ENCODE data around the gene MIOX. TPM values are rescaled to one million over a fixed set of nuclear protein-coding genes. Genes with fewer than 3 reads are reported as not detected.
"Not testable (repeated sequence)": the region's sequence is repeated elsewhere in the genome, so short reads cannot be mapped to it uniquely, and the experiment has no call there.

MIOX gene
- total RNA-seq, 6 donors from 2014 or later: not detected

DNA sequence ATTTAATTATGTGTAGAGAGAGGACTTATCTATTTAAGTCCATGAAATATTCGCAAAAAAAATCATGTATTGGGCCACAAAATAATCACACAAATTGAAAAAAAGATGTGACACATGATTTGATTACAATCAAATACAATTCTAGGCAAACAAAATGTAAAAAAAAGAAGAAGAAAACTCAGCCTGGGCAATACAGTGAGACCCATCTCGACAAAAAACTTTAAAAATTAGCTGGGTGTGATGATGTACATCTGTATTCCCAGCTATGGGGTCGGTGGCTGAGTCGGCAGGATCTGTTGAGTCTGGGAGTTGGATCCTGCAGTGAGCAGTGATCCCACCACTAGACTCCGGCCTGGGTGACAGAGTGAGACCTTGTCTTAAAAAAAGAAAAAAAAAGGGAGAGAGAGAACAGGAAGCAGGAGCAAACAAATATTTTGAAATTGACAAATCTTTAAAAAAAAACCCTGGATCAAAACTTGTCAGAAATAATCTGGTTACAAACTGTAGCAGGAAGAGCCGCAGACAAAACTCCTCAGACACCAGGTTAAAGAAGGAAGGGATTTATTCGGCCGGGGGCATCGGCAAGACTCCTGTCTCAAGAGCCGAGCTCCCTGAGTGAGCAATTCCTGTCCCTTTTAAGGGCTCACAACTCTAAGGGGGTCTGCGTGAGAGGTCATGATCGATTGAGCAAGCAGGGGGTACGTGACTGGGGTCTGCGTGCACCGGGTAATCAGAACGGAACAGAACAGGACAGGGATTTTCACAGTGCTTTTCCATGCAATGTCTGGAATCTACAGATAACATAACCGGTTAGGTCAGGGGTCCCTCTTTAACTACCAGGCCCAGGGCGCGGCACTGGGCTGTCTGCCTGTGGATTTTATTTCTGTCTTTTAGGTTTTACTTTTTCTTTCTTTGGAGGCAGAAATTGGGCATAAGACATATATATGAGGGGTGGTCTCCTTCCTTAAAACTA is 46.5 kb downstream of the MIOX start:
- H3K36me3 ChIP-seq: no peaks in the 10 kb centered on the region
- H3K4me1 ChIP-seq: peaks cover 37 to 76% (median 44%) of the 10 kb centered on the region in 4 donors
- H3K9me3 ChIP-seq: no peaks in the 10 kb centered on the region
- TF ChIP-seq, protein P1, sequence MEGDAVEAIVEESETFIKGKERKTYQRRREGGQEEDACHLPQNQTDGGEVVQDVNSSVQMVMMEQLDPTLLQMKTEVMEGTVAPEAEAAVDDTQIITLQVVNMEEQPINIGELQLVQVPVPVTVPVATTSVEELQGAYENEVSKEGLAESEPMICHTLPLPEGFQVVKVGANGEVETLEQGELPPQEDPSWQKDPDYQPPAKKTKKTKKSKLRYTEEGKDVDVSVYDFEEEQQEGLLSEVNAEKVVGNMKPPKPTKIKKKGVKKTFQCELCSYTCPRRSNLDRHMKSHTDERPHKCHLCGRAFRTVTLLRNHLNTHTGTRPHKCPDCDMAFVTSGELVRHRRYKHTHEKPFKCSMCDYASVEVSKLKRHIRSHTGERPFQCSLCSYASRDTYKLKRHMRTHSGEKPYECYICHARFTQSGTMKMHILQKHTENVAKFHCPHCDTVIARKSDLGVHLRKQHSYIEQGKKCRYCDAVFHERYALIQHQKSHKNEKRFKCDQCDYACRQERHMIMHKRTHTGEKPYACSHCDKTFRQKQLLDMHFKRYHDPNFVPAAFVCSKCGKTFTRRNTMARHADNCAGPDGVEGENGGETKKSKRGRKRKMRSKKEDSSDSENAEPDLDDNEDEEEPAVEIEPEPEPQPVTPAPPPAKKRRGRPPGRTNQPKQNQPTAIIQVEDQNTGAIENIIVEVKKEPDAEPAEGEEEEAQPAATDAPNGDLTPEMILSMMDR (IDR thresholded peaks at IDR 0.05): no peak
- no peak for TF ChIP-seq POLR2AphosphoS5 (IDR thresholded peaks at IDR 0.05)
- TF ChIP-seq POLR2A (IDR thresholded peaks at IDR 0.05): no peak
- no peak for TF ChIP-seq EP300 (IDR thresholded peaks at IDR 0.05)
- peak overlapping the region in 1 of 4 donors; percentile 93 for H3K4me3 ChIP-seq
- H3K27me3 ChIP-seq: no peaks in the 10 kb centered on the region
- 53 to 67% methylated on average over 19 of the region's 19 CpGs for WGBS, 2 donors
- DNase-seq (no peak), ATAC-seq (ENCODE audit: low FRiP score in 2 of 2) (no peak)
- H3K27ac ChIP-seq: peak overlapping the region; percentile 97 to 100 (median 98)

DNA sequence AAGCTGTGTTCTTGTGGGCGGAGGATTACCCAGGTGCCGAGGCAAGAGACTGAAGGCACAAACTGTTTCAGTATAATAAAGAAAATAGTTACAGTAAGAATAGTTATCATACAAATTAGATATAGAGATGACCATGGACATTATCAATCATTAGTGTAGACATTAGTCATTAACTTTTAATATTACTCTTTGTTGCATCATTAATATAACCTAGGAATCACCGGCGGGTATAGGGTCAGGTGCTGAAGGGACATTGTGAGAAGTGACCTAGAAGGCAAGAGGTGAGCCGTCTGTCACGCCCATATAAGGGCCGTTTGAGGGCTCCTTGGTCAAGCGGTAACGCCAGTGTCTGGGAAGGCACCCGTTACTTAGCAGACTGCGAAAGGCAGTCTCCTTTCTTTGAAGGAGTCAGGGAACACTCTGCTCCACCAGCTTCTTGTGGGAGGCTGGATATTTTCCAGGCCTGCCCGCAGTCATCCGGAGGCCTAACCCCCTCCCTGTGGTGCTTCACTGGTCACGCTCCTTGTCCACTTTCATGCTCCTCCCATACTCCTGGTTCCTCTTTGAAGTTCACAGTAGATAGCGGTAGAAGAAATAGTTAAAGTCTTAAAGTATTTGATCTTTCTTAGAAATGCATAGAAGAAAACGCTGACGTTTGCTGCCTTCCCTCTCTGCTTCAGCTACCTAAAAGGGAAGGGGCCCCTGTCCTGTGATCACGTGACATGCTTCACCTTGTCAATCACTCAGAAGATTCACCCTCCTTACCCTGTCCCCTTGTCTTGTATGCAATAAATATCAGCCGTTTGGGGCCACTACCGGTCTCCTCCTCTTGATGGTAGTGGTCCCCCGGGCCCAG is 47.4 kb downstream of the MIOX start:
- ATAC-seq (ENCODE audit: low FRiP score in 2 of 2); H3K4me3 ChIP-seq; H3K36me3 ChIP-seq; H3K27me3 ChIP-seq; H3K9me3 ChIP-seq: not testable (repeated sequence)
- 47 to 51% methylated on average over 21 of the region's 21 CpGs for WGBS, 2 donors
- Histone ChIP-seq H3K27ac (peak overlapping the region; percentile 97 to 100 (median 98)), H3K4me1 (peaks cover 38 to 76% (median 47%) of the 10 kb centered on the region in 4 donors)
- TF ChIP-seq POLR2A (IDR thresholded peaks at IDR 0.05) (peak in 2 of 4 donors; percentile 46 to 82), POLR2AphosphoS5 (IDR thresholded peaks at IDR 0.05) (peak; percentile 62 to 68)
- peak in 1 of 2 donors; percentile 88 for DNase-seq

DNA sequence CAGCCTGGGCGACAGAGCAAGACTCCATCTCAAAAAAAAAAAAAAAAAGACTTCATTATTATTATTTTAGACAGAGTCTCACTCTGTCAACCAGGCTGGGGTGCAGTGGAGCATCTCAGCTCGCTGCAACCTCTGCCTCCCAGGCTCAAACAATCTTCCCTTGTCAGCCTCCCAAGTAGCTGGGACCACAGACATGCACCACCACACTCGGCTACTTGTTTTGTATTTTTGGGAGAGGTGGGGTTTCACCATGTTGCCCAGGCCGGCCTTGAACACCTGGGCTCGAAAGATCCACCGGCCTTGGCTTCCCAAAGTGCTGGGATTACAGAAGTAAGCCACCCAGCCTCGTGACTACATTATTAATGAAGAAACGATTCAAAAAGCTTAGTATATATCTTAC is 48.5 kb downstream of the MIOX start:
- no peaks in the 10 kb centered on the region for H3K36me3 ChIP-seq
- H3K4me3 ChIP-seq: no peak overlapping the region
- peaks cover 44 to 73% (median 52%) of the 10 kb centered on the region in 4 donors for H3K4me1 ChIP-seq
- H3K27ac ChIP-seq: peak overlapping the region; percentile 69 to 99 (median 97)
- 79% methylated on average over 8 of the region's 8 CpGs for WGBS, 2 donors
- ATAC-seq (ENCODE audit: low FRiP score in 2 of 2): no peak
- no peak for DNase-seq
- TF ChIP-seq, protein P1 (IDR thresholded peaks at IDR 0.05): no peak
- TF ChIP-seq EP300 (IDR thresholded peaks at IDR 0.05): no peak
- TF ChIP-seq POLR2AphosphoS5 (IDR thresholded peaks at IDR 0.05): no peak
- TF ChIP-seq POLR2A (IDR thresholded peaks at IDR 0.05): no peak
- no peaks in the 10 kb centered on the region for H3K9me3 ChIP-seq
- no peaks in the 10 kb centered on the region for H3K27me3 ChIP-seq

DNA sequence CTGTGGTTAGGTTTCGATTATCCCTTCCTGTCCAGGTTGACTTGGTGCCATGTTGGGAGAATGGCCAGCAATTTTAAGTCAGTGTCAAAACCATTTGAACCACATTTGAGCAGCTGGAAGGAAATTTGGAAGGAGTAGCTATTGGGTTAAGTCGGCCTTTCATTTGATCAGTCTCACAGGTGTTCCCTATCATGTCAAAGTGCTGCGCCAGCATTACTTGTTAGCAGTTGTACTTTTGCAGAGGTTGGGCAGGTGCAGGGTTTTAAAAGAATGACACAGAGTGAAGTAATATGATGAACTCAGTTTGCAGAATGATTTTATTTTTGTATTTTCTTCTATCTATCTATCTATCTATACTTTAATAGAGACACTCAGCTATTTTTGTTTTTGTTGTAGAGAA is 49.6 kb downstream of the MIOX start:
- peaks cover 45 to 64% (median 56%) of the 10 kb centered on the region in 4 donors for H3K4me1 ChIP-seq
- TF ChIP-seq, protein P1 (IDR thresholded peaks at IDR 0.05): no peak
- TF ChIP-seq EP300 (IDR thresholded peaks at IDR 0.05) (no peak), POLR2AphosphoS5 (IDR thresholded peaks at IDR 0.05) (no peak), POLR2A (IDR thresholded peaks at IDR 0.05) (no peak)
- WGBS, 2 donors: 79 to 84% methylated on average over 3 of the region's 3 CpGs
- no peak for DNase-seq
- no peaks in the 10 kb centered on the region for H3K9me3 ChIP-seq
- H3K36me3 ChIP-seq: no peaks in the 10 kb centered on the region
- no peak overlapping the region for H3K4me3 ChIP-seq
- no peak overlapping the region for H3K27ac ChIP-seq
- no peaks in the 10 kb centered on the region for H3K27me3 ChIP-seq
- ATAC-seq (ENCODE audit: low FRiP score in 2 of 2): no peak

DNA sequence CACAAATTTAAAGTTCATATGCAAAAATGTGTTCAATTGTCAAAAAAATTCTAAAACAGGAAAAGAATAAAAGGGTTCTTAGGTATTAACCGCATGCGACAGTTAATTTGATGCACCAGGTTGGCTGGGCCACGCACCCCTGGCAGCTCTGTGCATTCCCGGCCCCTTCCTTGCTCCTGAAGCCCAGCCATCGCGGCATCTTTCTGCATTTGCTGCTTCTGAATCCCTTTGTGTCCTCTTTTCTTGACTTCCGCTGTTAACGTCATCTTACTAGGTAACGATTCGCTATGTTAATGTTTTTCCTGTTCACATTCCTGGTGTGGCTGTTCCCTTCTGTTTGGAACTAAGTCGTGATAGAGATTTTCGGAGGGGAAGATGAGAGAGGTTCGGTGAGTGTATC is 51.1 kb downstream of the MIOX start:
- H3K9me3 ChIP-seq: no peaks in the 10 kb centered on the region
- DNase-seq: no peak
- no peaks in the 10 kb centered on the region for H3K27me3 ChIP-seq
- TF ChIP-seq POLR2A (IDR thresholded peaks at IDR 0.05) (no peak), EP300 (IDR thresholded peaks at IDR 0.05) (no peak), POLR2AphosphoS5 (IDR thresholded peaks at IDR 0.05) (no peak)
- TF ChIP-seq, protein P1 (IDR thresholded peaks at IDR 0.05): no peak
- H3K4me3 ChIP-seq: no peak overlapping the region
- H3K4me1 ChIP-seq: peaks cover 46 to 58% (median 55%) of the 10 kb centered on the region in 4 donors
- H3K36me3 ChIP-seq: no peaks in the 10 kb centered on the region
- peak overlapping the region; percentile 94 to 98 (median 96) for H3K27ac ChIP-seq
- ATAC-seq (ENCODE audit: low FRiP score in 2 of 2): no peak
- 82 to 89% methylated on average over 13 of the region's 13 CpGs for WGBS, 2 donors
